Endothelial cell of umbilical vein (primary cell): Measurements from ENCODE around the gene PRXL2C. TPM values are rescaled to one million over a fixed set of nuclear protein-coding genes. Genes with fewer than 3 reads are reported as not detected.

ENCODE experiments used
- BruUV-seq: library from RNA; stranded (reverse); fragments of 400-500 nt; replicated peaks from 2 replicates; lab custom pipeline; 2021; lab: Mats Ljungman, UMichigan
- CTCF ChIA-PET: fragments of 300-600, 350-600 bp; sonication (Branson Sonifier 250); formaldehyde crosslinking; loops from one replicate; lab custom pipeline; 2021; ENCODE audit warnings: antibody characterized with exemption, inconsistent platforms; lab: Charles Lee
- POLR2A ChIA-PET: fragments of 300-600, 350-600 bp; sonication (Branson Sonifier 250); formaldehyde crosslinking; loops from one replicate; lab custom pipeline; 2021; ENCODE audit warnings: antibody characterized with exemption, inconsistent platforms; lab: Charles Lee
- DNase-seq: peaks from one replicate; pipeline ENCODE4 v3.0.0-alpha.2; 2011; ENCODE audit warnings: low read depth, low spot score
- FAIRE-seq: peaks from 2 replicates; lab custom pipeline; 2011; peaks lifted over from hg19 to GRCh38; lab: Jason Lieb, UNC
- H2AFZ ChIP-seq: 2 replicates; pipeline ENCODE4 v1.6.0; 2012; ENCODE audit warnings: low read depth, low read length, control low read depth, inconsistent platforms
- H3K27ac ChIP-seq: 2 replicates; pipeline ENCODE4 v1.5.1; 2011; ENCODE audit warnings: low read depth, mild to moderate bottlenecking, control low read depth, low read length, moderate library complexity; ENCODE audit not compliant: insufficient read depth
- H3K27me3 ChIP-seq, 2 experiments: 2 replicates each; pipeline versions ENCODE4 v1.6.0 to v1.6.1; 2011; ENCODE audit warnings: low read length in 2 of 2, mixed read lengths in 1 of 2; ENCODE audit not compliant: control insufficient read depth in 2 of 2, insufficient read depth in 2 of 2
- H3K36me3 ChIP-seq, 2 experiments: 2 replicates in 1 of 2; 3 replicates in 1 of 2; pipeline ENCODE4 v1.5.1; 2011; ENCODE audit warnings: low read length in 2 of 2, mild to moderate bottlenecking in 1 of 2, moderate library complexity in 1 of 2; ENCODE audit not compliant: control insufficient read depth in 2 of 2, insufficient read depth in 2 of 2; ENCODE audit errors: extremely low read depth in 1 of 2
- H3K4me1 ChIP-seq: 3 replicates; pipeline ENCODE4 v1.5.1; 2011; ENCODE audit warnings: mild to moderate bottlenecking, low read length; ENCODE audit not compliant: control insufficient read depth, insufficient read depth; ENCODE audit errors: extremely low read depth
- H3K4me2 ChIP-seq: 2 replicates; pipeline ENCODE4 v1.6.1; 2011; ENCODE audit warnings: low read length, control low read depth, mixed read lengths; ENCODE audit not compliant: insufficient read depth
- H3K4me3 ChIP-seq, 3 experiments: fragments of 200-600 bp in 1 of 3; sonication (generic), shearing (Covaris generic) in 1 of 3; replicated peaks in 1 of 3; 2 replicates each; pipeline ENCODE4 v1.5.1; 2011 to 2016; ENCODE audit warnings: control low read depth in 3 of 3, low read length in 3 of 3, mild to moderate bottlenecking in 2 of 3, inconsistent platforms in 1 of 3, low read depth in 1 of 3, moderate library complexity in 1 of 3; ENCODE audit not compliant: insufficient read depth in 1 of 3
- H3K79me2 ChIP-seq: 2 replicates; pipeline ENCODE4 v1.6.0; 2012; ENCODE audit warnings: low read length, inconsistent platforms; ENCODE audit not compliant: control insufficient read depth, insufficient read depth
- H3K9ac ChIP-seq: replicated peaks from 2 replicates; pipeline ENCODE3; 2011; ENCODE audit warnings: low read length, control low read depth; ENCODE audit not compliant: insufficient read depth; ENCODE audit errors: extremely low read depth
- H3K9me1 ChIP-seq: replicated peaks from 3 replicates; pipeline ENCODE4 v1.6.0; 2011; ENCODE audit warnings: mild to moderate bottlenecking, low read length; ENCODE audit not compliant: control insufficient read depth, insufficient read depth; ENCODE audit errors: extremely low read depth
- H3K9me3 ChIP-seq: replicated peaks from 2 replicates; pipeline ENCODE4 v1.5.1; 2012; ENCODE audit warnings: low read length, inconsistent platforms; ENCODE audit not compliant: control insufficient read depth, insufficient read depth
- H4K20me1 ChIP-seq: replicated peaks from 2 replicates; pipeline ENCODE3; 2011; ENCODE audit warnings: mild to moderate bottlenecking, low read length; ENCODE audit not compliant: control insufficient read depth, insufficient read depth; ENCODE audit errors: extremely low read depth
- EZH2 ChIP-seq: IDR thresholded peaks from 2 replicates; pipeline ENCODE4 v1.6.1; 2012; ENCODE audit warnings: borderline replicate concordance, low read depth, mild to moderate bottlenecking, moderate library complexity, low read length, inconsistent platforms; ENCODE audit not compliant: severe bottlenecking
- FOS ChIP-seq: IDR thresholded peaks from 2 replicates; pipeline ENCODE4 v1.6.1; 2011; ENCODE audit warnings: mild to moderate bottlenecking, low read length, moderate library complexity, borderline replicate concordance; ENCODE audit not compliant: insufficient read depth
- GATA2 ChIP-seq: IDR thresholded peaks from 2 replicates; pipeline ENCODE4 v1.7.0; 2011; ENCODE audit warnings: low read depth, mild to moderate bottlenecking, moderate library complexity, mixed read lengths, low read length; ENCODE audit not compliant: insufficient read length, insufficient read depth
- JUN ChIP-seq: IDR thresholded peaks from 2 replicates; pipeline ENCODE4 v1.6.1; 2011; ENCODE audit warnings: borderline replicate concordance, low read depth; ENCODE audit not compliant: insufficient read length, insufficient read depth
- MYC ChIP-seq: IDR thresholded peaks from one replicate; pipeline ENCODE4 v1.6.1; 2011; ENCODE audit warnings: mild to moderate bottlenecking, low read depth, low read length
- POLR2A ChIP-seq: IDR thresholded peaks from 2 replicates; pipeline ENCODE4 v1.6.1; 2012; ENCODE audit warnings: low read depth, mild to moderate bottlenecking, control low read depth, low read length
- POLR2AphosphoS5 ChIP-seq: IDR thresholded peaks from 2 replicates; pipeline ENCODE4 v1.6.1; 2012; ENCODE audit warnings: low read depth, mild to moderate bottlenecking, control low read depth, low read length, moderate library complexity; ENCODE audit not compliant: insufficient read depth
- dilution Hi-C: fragments of 300-500 bp; cut with MboI; formaldehyde crosslinking; loops from one replicate; pipeline ENCODE4 v1.15.0; 2019; ENCODE audit warnings: low sequenced_read_pairs; ENCODE audit not compliant: extremely low pct_ligation_motif_present
- intact Hi-C: fragments of 100-400 bp; cut with micrococcal nuclease; formaldehyde crosslinking; loops from one replicate; pipeline ENCODE4 v1.10.0; 2022
- polyA plus RNA-seq, 4 experiments: library from polyadenylated mRNA; depleted of rRNA in 3 of 4; stranded (reverse) in 3 of 4; unstranded in 1 of 4; fragments of >200 nt; gene quantifications; 2 replicates each; pipeline versions ENCODE4 v1.2.1 to v1.2.3, GENCODE V29; 2011 to 2012; ENCODE audit warnings: missing spikeins in 1 of 4
- total RNA-seq: library from RNA; stranded (reverse); gene quantifications from 2 replicates; pipeline ENCODE4 v1.2.3, GENCODE V29; 2021
- TF ChIP-seq, protein P1 (sequence below): IDR thresholded peaks from 2 replicates; pipeline ENCODE4 v1.6.1; 2011; ENCODE audit not compliant: insufficient read depth, insufficient read length
- TF ChIP-seq, protein P2 (sequence below), 2 donors: IDR thresholded peaks; 1 replicate in 1 of 2; 2 replicates in 1 of 2; pipeline ENCODE4 v1.5.1; 2011; ENCODE audit warnings: low read length in 2 of 2, mild to moderate bottlenecking in 2 of 2, moderate library complexity in 2 of 2, control low read depth in 1 of 2, inconsistent platforms in 1 of 2, low read depth in 1 of 2; ENCODE audit not compliant: insufficient read depth in 1 of 2; ENCODE audit errors: extremely low read depth in 1 of 2

The PRXL2C gene
- total and polyA plus RNA-seq, 2 donors (not counting 3 experiments of a cell fraction or from before 2014, with no cell fraction given), result 5.4 to 14.7 TPM

DNA sequence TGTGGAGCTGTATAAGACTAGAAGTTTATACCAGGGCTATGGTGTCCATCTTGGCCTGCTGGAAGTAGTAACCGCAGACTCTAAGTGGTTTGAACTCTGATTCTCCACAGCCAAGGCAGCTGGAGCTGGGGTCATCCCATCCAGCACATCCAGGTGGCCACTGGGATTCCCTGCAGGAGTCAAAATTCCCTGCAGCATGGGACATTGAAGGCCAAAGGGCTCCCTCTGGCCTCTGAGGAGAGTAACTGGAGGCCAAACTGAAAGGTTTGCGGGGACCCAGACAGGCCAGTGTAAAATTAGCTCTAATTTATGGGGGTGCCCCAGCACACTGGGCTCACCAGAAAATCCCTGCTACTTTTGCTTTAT lies 12.2 kb upstream of the PRXL2C start:
- intact Hi-C loops, result loop anchor here (1.0 to 2.0 kb wide), 3 partner anchors 225 to 340 kb away; no protein-coding TSS in a partner anchor
- no peaks in the 10 kb centered on the region for H3K9me1 ChIP-seq
- no peaks in the 10 kb centered on the region for H3K27me3 ChIP-seq
- H3K9ac ChIP-seq, result no peak overlapping the region
- no TSS peak for BruUV-seq
- no peaks in the 10 kb centered on the region for H3K79me2 ChIP-seq
- no peaks in the 10 kb centered on the region for H4K20me1 ChIP-seq
- H3K4me2 ChIP-seq, result no peak overlapping the region
- FAIRE-seq, result no peak
- dilution Hi-C loops, result no loop called here
- H3K4me3 ChIP-seq, result no peak overlapping the region
- H3K4me1 ChIP-seq, result no peaks in the 10 kb centered on the region
- TF ChIP-seq MYC, result no peak
- no peak for TF ChIP-seq POLR2AphosphoS5
- TF ChIP-seq GATA2, result no peak
- TF ChIP-seq EZH2, result no peak
- no peak for TF ChIP-seq POLR2A
- TF ChIP-seq, protein P1, sequence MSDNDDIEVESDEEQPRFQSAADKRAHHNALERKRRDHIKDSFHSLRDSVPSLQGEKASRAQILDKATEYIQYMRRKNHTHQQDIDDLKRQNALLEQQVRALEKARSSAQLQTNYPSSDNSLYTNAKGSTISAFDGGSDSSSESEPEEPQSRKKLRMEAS, result no peak
- TF ChIP-seq, protein P2, sequence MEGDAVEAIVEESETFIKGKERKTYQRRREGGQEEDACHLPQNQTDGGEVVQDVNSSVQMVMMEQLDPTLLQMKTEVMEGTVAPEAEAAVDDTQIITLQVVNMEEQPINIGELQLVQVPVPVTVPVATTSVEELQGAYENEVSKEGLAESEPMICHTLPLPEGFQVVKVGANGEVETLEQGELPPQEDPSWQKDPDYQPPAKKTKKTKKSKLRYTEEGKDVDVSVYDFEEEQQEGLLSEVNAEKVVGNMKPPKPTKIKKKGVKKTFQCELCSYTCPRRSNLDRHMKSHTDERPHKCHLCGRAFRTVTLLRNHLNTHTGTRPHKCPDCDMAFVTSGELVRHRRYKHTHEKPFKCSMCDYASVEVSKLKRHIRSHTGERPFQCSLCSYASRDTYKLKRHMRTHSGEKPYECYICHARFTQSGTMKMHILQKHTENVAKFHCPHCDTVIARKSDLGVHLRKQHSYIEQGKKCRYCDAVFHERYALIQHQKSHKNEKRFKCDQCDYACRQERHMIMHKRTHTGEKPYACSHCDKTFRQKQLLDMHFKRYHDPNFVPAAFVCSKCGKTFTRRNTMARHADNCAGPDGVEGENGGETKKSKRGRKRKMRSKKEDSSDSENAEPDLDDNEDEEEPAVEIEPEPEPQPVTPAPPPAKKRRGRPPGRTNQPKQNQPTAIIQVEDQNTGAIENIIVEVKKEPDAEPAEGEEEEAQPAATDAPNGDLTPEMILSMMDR (IDR thresholded peaks at IDR 0.05; ENCODE audit: extremely low read depth in 1 of 2, insufficient read depth in 1 of 2, low read depth in 1 of 2, low read length in 2 of 2), result no peak
- TF ChIP-seq FOS, result no peak
- no peak for TF ChIP-seq JUN
- ChIA-PET CTCF (interaction anchor here (1.0 to 4.6 kb wide), 14 partner anchors 12 to 435 kb away, joined by 3 to 84 read pairs (median 8); partner anchors contain the start of genes HABP4 and PRXL2C), POLR2A (no interaction called here)
- no peak overlapping the region for H3K27ac ChIP-seq
- H3K9me3 ChIP-seq, result no peaks in the 10 kb centered on the region
- no peak overlapping the region for H2AFZ ChIP-seq
- H3K36me3 ChIP-seq, result no peaks in the 10 kb centered on the region
- no peak for DNase-seq
